ENCODE results near the gene RAD23B. TPM values are rescaled to one million over a fixed set of nuclear protein-coding genes. Genes with fewer than 3 reads are reported as not detected.

RAD23B gene
- polyA plus RNA-seq, 1 experiment = 229 TPM

DNA sequence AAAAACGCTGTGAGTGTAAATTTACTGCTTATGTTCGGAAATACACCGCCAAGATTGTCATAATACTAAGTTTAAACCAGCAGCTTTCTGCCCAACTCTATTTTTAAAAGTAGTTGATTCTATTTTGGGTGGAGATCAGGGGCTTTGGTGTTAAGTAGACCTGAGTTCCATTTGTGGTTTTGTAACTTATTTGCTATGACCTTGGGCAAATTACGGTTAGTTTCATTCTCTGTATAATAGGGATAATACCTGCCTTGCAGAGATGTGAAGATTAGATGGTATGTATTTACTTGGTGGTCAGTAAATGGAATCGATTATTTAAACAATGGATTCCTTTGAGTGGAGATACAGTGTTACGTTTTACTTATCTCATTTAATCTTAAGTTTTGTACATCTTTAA, 1.6 kb downstream of the RAD23B start:
- no peaks in the 10 kb centered on the region for H3K27me3 ChIP-seq (ENCODE audit: control insufficient read depth, insufficient read depth, low read length)
- POLR2A ChIA-PET = no interaction called here
- CTCF ChIA-PET = interaction anchor here (0.5 kb wide), 1 partner anchor 116 kb away, joined by 4 read pairs; no protein-coding TSS in a partner anchor

DNA sequence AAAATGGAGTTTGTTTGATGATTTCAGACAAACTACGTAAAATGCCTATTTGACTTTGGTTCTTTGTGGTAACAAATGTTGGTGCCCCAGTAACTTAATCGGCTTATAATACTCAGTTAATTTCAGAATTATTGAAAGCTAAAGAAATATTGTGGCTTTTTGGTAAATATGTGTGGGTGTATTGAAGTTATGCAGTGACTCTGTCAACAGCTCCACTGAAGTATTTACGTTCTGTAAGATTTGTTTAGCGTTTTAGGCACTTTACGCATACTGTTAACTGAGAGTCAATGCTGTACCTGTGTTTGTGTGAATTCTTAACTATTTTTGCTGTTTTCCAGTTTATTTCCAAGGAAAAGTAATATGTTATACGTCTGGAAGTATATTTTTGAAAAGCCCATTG, 2.2 kb downstream of the RAD23B start:
- ChIA-PET POLR2A (no interaction called here), CTCF (no interaction called here)
- Histone ChIP-seq H3K27me3 (ENCODE audit: control insufficient read depth, insufficient read depth, low read length) (no peaks in the 10 kb centered on the region), H3K4me3 (ENCODE audit: low read depth, low read length) (peak overlapping the region; percentile 93), H3K36me3 (ENCODE audit: control insufficient read depth, insufficient read depth, low read length) (no peaks in the 10 kb centered on the region)
- no peak for DNase-seq (ENCODE audit: low read depth)
- TF ChIP-seq, protein P1, sequence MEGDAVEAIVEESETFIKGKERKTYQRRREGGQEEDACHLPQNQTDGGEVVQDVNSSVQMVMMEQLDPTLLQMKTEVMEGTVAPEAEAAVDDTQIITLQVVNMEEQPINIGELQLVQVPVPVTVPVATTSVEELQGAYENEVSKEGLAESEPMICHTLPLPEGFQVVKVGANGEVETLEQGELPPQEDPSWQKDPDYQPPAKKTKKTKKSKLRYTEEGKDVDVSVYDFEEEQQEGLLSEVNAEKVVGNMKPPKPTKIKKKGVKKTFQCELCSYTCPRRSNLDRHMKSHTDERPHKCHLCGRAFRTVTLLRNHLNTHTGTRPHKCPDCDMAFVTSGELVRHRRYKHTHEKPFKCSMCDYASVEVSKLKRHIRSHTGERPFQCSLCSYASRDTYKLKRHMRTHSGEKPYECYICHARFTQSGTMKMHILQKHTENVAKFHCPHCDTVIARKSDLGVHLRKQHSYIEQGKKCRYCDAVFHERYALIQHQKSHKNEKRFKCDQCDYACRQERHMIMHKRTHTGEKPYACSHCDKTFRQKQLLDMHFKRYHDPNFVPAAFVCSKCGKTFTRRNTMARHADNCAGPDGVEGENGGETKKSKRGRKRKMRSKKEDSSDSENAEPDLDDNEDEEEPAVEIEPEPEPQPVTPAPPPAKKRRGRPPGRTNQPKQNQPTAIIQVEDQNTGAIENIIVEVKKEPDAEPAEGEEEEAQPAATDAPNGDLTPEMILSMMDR (IDR thresholded peaks at IDR 0.05; ENCODE audit: insufficient read depth, low read depth, low read length) = no peak

More for the DNA sequence above, 1.6 kb downstream of the RAD23B start:
- no peak for DNase-seq (ENCODE audit: low read depth)
- TF ChIP-seq, protein P1 (IDR thresholded peaks at IDR 0.05; ENCODE audit: insufficient read depth, low read depth, low read length) = no peak
- H3K36me3 ChIP-seq (ENCODE audit: control insufficient read depth, insufficient read depth, low read length) = no peaks in the 10 kb centered on the region
- H3K4me3 ChIP-seq (ENCODE audit: low read depth, low read length) = peak overlapping the region; percentile 93

DNA sequence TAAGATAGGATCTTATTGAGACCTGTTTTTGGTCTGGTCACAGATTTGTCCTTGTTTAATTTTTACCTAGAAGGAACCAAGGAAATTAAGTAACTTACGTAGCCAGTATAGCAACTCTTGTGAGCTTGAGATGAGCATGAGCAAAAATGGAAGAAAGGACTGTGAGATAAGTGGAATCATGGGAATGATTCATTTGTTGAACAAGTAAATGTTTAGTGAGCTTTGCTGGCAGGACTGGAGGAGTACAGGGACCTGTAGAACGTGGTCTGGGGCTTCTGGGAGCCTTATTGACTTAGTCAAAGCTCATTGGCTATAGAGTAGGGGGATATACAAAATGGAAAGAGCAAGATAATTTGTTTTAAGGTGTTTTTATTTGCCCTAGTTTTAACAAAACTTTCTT, 3.0 kb downstream of the RAD23B start:
- CTCF ChIA-PET = no interaction called here
- DNase-seq (ENCODE audit: low read depth) = no peak

DNA sequence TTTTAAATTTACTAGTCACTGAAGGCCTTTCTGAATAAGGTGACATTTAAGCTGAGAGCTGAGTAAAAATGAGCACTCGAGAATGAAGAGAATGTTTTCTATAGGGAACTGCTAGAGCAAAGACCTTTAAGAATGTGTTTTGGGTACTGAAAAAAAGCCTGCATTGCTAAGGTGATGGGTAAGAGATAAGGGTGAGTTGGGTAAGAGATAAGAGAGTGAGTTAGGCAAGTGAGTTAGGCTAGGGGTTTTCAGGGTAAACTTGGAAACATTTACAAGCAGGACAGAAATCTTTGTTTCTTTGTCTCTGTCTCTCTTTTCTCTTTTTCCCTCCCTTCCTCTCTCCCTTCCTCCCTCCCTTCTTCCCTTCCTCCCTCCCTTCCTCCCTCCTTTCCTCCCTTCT, 5.6 kb downstream of the RAD23B start:
- H3K27me3 ChIP-seq (ENCODE audit: control insufficient read depth, insufficient read depth, low read length) = no peaks in the 10 kb centered on the region
- no peaks in the 10 kb centered on the region for H3K36me3 ChIP-seq (ENCODE audit: control insufficient read depth, insufficient read depth, low read length)
- no peak overlapping the region for H3K4me3 ChIP-seq (ENCODE audit: low read depth, low read length)
- TF ChIP-seq, protein P1 (IDR thresholded peaks at IDR 0.05; ENCODE audit: insufficient read depth, low read depth, low read length) = no peak
- no peak for DNase-seq (ENCODE audit: low read depth)
- POLR2A ChIA-PET = no interaction called here
- CTCF ChIA-PET = interaction anchor here (0.8 to 2.2 kb wide), 2 partner anchors 11 to 12 kb away, joined by 3 to 7 read pairs; no protein-coding TSS in a partner anchor

More for the DNA sequence above, 3.0 kb downstream of the RAD23B start:
- TF ChIP-seq, protein P1 (IDR thresholded peaks at IDR 0.05; ENCODE audit: insufficient read depth, low read depth, low read length) = no peak
- Histone ChIP-seq H3K36me3 (ENCODE audit: control insufficient read depth, insufficient read depth, low read length) (no peaks in the 10 kb centered on the region), H3K27me3 (ENCODE audit: control insufficient read depth, insufficient read depth, low read length) (no peaks in the 10 kb centered on the region), H3K4me3 (ENCODE audit: low read depth, low read length) (peak overlapping the region; percentile 93)
- POLR2A ChIA-PET = no interaction called here

DNA sequence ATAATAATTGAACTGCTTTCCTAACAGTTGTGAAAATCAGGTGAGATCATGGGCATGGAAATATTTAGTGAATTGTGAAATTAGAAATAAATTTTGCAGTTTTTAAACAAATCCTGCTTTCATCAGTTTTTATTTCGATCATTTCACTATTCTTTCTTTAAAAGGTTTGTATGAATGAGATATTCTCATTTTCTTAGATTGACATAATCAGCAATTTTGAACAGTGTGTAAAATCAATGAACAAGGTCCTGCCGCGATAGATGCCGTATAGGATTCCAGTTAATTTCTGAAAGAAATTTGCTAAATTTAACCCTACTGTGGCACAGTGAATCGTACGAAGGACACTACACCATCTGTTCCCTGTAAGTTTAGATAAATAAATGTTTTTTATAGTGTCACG, 7.5 kb downstream of the RAD23B start:
- ChIA-PET CTCF (no interaction called here), POLR2A (no interaction called here)
- Histone ChIP-seq H3K36me3 (ENCODE audit: control insufficient read depth, insufficient read depth, low read length) (no peaks in the 10 kb centered on the region), H3K4me3 (ENCODE audit: low read depth, low read length) (no peak overlapping the region), H3K27me3 (ENCODE audit: control insufficient read depth, insufficient read depth, low read length) (no peaks in the 10 kb centered on the region)
- DNase-seq (ENCODE audit: low read depth) = no peak
- TF ChIP-seq, protein P1 (IDR thresholded peaks at IDR 0.05; ENCODE audit: insufficient read depth, low read depth, low read length) = no peak
